ENCODE measurements around the gene POLR3B. TPM values are rescaled to one million over a fixed set of nuclear protein-coding genes. Genes with fewer than 3 reads are reported as not detected.

The POLR3B gene
- total RNA-seq, 4 donors from 2014 or later, result 5.7 to 7.9 (median 6.4) TPM

DNA sequence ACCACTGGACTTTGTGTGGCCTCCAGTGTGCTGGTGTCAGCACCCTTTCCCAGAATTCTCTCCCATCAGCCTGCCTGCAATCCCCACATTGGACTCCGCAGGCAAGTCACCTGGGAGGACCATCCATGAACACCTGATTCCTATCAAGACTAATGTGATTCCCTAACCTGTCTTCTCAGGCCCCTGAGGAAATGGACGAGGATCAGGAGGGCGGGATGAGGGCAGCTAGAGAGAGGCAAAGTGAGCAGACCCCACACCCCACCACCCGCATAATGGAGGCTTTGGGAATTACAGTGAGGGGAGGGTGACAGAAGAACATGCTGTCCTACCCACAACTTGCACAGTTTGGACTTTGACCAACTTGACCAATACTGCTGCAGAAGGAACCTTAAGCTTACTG, 164.4 kb downstream of the POLR3B start:
- TF ChIP-seq POLR2AphosphoS5 (IDR thresholded peaks at IDR 0.05) (no peak), EP300 (IDR thresholded peaks at IDR 0.05) (no peak), POLR2A (IDR thresholded peaks at IDR 0.05) (no peak)
- TF ChIP-seq, protein P1, sequence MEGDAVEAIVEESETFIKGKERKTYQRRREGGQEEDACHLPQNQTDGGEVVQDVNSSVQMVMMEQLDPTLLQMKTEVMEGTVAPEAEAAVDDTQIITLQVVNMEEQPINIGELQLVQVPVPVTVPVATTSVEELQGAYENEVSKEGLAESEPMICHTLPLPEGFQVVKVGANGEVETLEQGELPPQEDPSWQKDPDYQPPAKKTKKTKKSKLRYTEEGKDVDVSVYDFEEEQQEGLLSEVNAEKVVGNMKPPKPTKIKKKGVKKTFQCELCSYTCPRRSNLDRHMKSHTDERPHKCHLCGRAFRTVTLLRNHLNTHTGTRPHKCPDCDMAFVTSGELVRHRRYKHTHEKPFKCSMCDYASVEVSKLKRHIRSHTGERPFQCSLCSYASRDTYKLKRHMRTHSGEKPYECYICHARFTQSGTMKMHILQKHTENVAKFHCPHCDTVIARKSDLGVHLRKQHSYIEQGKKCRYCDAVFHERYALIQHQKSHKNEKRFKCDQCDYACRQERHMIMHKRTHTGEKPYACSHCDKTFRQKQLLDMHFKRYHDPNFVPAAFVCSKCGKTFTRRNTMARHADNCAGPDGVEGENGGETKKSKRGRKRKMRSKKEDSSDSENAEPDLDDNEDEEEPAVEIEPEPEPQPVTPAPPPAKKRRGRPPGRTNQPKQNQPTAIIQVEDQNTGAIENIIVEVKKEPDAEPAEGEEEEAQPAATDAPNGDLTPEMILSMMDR (IDR thresholded peaks at IDR 0.05), result no peak
- WGBS, 2 donors (ENCODE audit: low coverage in 1 of 2), result 87 to 100% methylated on average over 2 to 3 of the region's 4 CpGs

DNA sequence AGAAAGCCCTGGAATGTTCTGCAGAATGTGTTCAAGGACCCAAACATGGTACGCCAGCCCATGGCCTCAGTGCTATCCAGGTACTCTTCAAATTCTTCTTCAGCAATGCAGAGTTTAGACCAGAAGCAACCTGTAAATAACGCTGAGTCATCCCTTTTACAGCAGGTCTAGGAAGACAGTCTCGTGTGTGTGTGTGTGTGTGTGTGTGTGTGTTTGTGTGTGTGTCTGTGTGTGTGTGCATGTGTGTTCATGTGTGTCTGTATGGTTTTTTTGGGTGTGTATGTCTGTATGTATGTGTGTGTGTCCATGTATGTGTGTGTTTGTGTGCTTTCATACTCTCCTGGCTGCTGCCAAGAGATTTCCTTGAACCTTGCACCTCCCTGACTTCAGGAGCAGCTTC, 165.2 kb downstream of the POLR3B start:
- 88% methylated on average over 2 of the region's 3 CpGs; no CpG with 5 or more reads in 1 of the 2 donors for WGBS, 2 donors (ENCODE audit: low coverage in 1 of 2)
- Histone ChIP-seq H3K4me1 (no peaks in the 10 kb centered on the region), H3K27me3 (peaks cover 8% of the 10 kb centered on the region), H3K36me3 (no peaks in the 10 kb centered on the region), H3K27ac (no peak overlapping the region), H3K9me3 (no peaks in the 10 kb centered on the region), H3K4me3 (no peak overlapping the region)
- ATAC-seq, result no peak
- TF ChIP-seq EP300 (IDR thresholded peaks at IDR 0.05), result no peak
- no peak for TF ChIP-seq POLR2AphosphoS5 (IDR thresholded peaks at IDR 0.05)
- TF ChIP-seq, protein P1 (IDR thresholded peaks at IDR 0.05), result no peak
- no peak for TF ChIP-seq POLR2A (IDR thresholded peaks at IDR 0.05)

More for the DNA sequence above, 164.4 kb downstream of the POLR3B start:
- Histone ChIP-seq H3K9me3 (no peaks in the 10 kb centered on the region), H3K27me3 (peaks cover 8% of the 10 kb centered on the region), H3K36me3 (no peaks in the 10 kb centered on the region), H3K4me3 (no peak overlapping the region), H3K4me1 (no peaks in the 10 kb centered on the region), H3K27ac (no peak overlapping the region)
- ATAC-seq, result no peak

DNA sequence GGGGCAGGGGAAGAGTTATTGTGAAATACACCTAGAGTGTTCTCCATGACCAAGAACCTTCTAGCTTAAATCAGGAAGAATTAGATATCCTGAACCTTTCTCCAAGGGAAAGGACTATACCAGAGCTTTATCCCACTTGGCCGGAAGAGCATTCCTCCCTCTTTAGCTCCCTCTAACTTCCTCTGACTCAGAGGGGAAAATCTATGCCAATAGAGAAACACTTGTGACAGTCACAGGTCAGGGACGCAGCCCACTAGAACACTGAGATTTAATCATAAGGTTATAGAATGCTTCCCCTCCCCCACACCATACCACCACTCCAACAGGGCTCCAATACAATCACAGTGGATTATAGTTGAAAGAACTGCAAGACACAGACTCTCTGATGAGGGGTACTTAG, 169.8 kb downstream of the POLR3B start:
- no peak overlapping the region for H3K27ac ChIP-seq
- no peak overlapping the region for H3K4me3 ChIP-seq
- no peaks in the 10 kb centered on the region for H3K36me3 ChIP-seq
- H3K9me3 ChIP-seq, result peaks cover 0 to 12% (median 0%) of the 10 kb centered on the region in 3 donors
- no peaks in the 10 kb centered on the region for H3K27me3 ChIP-seq
- H3K4me1 ChIP-seq, result no peaks in the 10 kb centered on the region
- no peak for ATAC-seq
- 92% methylated on average over 2 of the region's 2 CpGs; no CpG with 5 or more reads in 1 of the 2 donors for WGBS, 2 donors (ENCODE audit: low coverage in 1 of 2)
- TF ChIP-seq, protein P1 (IDR thresholded peaks at IDR 0.05), result no peak
- no peak for TF ChIP-seq EP300 (IDR thresholded peaks at IDR 0.05)
- TF ChIP-seq POLR2AphosphoS5 (IDR thresholded peaks at IDR 0.05), result no peak
- no peak for TF ChIP-seq POLR2A (IDR thresholded peaks at IDR 0.05)

DNA sequence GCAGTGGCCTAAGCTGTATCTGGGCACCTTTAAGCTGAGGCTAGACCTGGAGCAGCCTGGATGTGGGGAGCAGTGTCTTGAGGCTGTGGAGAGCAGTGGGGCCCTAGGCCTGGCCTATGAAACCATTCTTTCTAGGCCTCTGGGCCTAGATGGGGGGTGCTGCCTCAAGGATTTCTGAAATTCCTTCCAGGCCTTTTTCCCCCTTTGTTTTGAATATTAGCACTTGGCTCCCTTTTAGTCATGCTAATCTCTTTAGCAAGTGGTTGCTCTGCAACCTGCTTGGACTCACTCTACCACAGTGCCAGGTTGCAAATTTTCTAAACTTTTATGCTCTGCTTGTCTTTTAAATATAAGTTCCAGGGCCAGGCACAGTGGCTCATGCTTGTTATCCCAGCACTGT, 183.7 kb downstream of the POLR3B start:
- Histone ChIP-seq H3K9me3 (peaks cover 0 to 30% (median 0%) of the 10 kb centered on the region in 3 donors), H3K27me3 (no peaks in the 10 kb centered on the region), H3K4me3 (no peak overlapping the region), H3K4me1 (no peaks in the 10 kb centered on the region), H3K27ac (no peak overlapping the region), H3K36me3 (no peaks in the 10 kb centered on the region)
- TF ChIP-seq POLR2AphosphoS5 (IDR thresholded peaks at IDR 0.05) (no peak), POLR2A (IDR thresholded peaks at IDR 0.05) (no peak), EP300 (IDR thresholded peaks at IDR 0.05) (no peak)
- TF ChIP-seq, protein P1 (IDR thresholded peaks at IDR 0.05), result no peak
- no peak for ATAC-seq

DNA sequence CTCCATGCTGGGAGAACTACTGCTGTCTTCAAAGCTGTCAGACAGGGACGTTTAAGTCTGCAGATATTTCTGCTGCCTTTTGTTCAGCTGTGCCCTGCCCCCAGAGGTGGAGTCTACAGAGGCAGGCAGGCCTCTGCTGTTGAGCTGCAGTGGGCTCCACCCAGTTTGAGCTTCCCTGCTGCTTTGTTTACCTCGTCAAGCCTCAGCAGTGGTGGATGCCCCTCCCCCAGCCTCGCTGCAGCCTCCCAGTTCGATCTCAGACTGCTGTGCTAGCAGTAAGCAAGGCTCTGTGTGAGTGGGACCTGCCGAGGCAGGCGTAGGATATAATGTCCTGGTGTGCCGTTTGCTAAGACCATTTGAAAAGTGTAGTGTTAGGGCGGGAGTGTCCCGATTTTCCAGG, 193.9 kb downstream of the POLR3B start:
- ATAC-seq, result no peak
- H3K4me1 ChIP-seq, result no peaks in the 10 kb centered on the region

More for the DNA sequence above, 193.9 kb downstream of the POLR3B start:
- TF ChIP-seq POLR2A (IDR thresholded peaks at IDR 0.05), result no peak
- Histone ChIP-seq H3K27ac (no peak overlapping the region), H3K9me3 (peaks cover 0 to 8% (median 0%) of the 10 kb centered on the region in 3 donors), H3K4me3 (no peak overlapping the region), H3K36me3 (no peaks in the 10 kb centered on the region), H3K27me3 (peaks cover 11% of the 10 kb centered on the region)
- 27% methylated on average over 2 of the region's 9 CpGs; no CpG with 5 or more reads in 1 of the 2 donors for WGBS, 2 donors (ENCODE audit: low coverage in 1 of 2)
